GM12891 (cell line): Measurements from ENCODE around the gene DSG4.

Experiments
- PAX5 ChIP-seq: IDR thresholded peaks from 2 replicates; pipeline ENCODE4 v1.6.1; 2011; ENCODE audit warnings: low read length, moderate library complexity, mild to moderate bottlenecking; ENCODE audit not compliant: insufficient read depth, severe bottlenecking
- POLR2AphosphoS5 ChIP-seq: IDR thresholded peaks from 2 replicates; pipeline ENCODE4 v1.6.1; 2011; ENCODE audit warnings: low read depth, low read length, control low read depth
- TAF1 ChIP-seq: IDR thresholded peaks from 2 replicates; pipeline ENCODE4 v1.6.1; 2011; ENCODE audit warnings: low read depth, low read length, control low read depth

GRCh38 chr18:31409276-31409675, 32.7 kb downstream of the DSG4 start:
- TF ChIP-seq POLR2AphosphoS5, result no peak
- no peak for TF ChIP-seq PAX5
- TF ChIP-seq TAF1, result no peak
